ENCODE measurements around the gene RFPL2.
"Not testable (repeated sequence)": the region's sequence is repeated elsewhere in the genome, so short reads cannot be mapped to it uniquely, and the experiment has no call there.

Gene RFPL2

GRCh38 chr22:32202539-32203180 lies 2.2 kb downstream of the RFPL2 start:
- TF ChIP-seq, protein P1, sequence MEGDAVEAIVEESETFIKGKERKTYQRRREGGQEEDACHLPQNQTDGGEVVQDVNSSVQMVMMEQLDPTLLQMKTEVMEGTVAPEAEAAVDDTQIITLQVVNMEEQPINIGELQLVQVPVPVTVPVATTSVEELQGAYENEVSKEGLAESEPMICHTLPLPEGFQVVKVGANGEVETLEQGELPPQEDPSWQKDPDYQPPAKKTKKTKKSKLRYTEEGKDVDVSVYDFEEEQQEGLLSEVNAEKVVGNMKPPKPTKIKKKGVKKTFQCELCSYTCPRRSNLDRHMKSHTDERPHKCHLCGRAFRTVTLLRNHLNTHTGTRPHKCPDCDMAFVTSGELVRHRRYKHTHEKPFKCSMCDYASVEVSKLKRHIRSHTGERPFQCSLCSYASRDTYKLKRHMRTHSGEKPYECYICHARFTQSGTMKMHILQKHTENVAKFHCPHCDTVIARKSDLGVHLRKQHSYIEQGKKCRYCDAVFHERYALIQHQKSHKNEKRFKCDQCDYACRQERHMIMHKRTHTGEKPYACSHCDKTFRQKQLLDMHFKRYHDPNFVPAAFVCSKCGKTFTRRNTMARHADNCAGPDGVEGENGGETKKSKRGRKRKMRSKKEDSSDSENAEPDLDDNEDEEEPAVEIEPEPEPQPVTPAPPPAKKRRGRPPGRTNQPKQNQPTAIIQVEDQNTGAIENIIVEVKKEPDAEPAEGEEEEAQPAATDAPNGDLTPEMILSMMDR (IDR thresholded peaks at IDR 0.05; ENCODE audit: insufficient read depth, low read depth, low read length, missing control alignments), result peak; percentile 71
- DNase-seq (ENCODE audit: low read depth), result peak; percentile 57
- no peak overlapping the region for H3K4me3 ChIP-seq (ENCODE audit: low read length)

DNA sequence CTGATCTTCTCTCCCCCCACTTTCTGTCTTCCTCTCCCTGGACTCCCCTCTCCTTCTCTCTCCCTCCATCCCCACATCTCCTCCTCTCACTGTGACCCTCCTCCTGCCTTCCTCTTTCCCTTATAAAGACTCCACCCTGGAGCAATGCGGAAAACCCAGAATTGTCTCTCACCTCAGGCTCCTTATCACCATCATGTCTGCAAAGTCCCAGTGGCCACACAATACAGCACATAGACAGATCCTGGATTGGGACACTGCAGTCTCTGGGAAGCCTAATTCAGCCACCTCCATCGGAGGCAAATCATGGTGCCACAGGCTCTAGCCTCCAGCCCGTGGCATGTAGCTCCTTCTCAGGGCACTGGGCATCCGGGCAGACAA lies 2.7 kb downstream of the RFPL2 start:
- TF ChIP-seq, protein P1 (IDR thresholded peaks at IDR 0.05; ENCODE audit: insufficient read depth, low read depth, low read length, missing control alignments), result no peak
- no peak overlapping the region for H3K4me3 ChIP-seq (ENCODE audit: low read length)
- DNase-seq (ENCODE audit: low read depth), result no peak

- DNase-seq (ENCODE audit: low read depth), result no peak
- H3K4me3 ChIP-seq (ENCODE audit: low read length), result no peak overlapping the region
- TF ChIP-seq, protein P1 (IDR thresholded peaks at IDR 0.05; ENCODE audit: insufficient read depth, low read depth, low read length, missing control alignments), result no peak
These were observed 4.1 kb downstream of the RFPL2 start for GRCh38 chr22:32200752-32201151.

GRCh38 chr22:32199961-32200360 lies 4.9 kb downstream of the RFPL2 start:
- no peak overlapping the region for H3K4me3 ChIP-seq (ENCODE audit: low read length)
- TF ChIP-seq, protein P1 (IDR thresholded peaks at IDR 0.05; ENCODE audit: insufficient read depth, low read depth, low read length, missing control alignments), result no peak
- no peak for DNase-seq (ENCODE audit: low read depth)

DNA sequence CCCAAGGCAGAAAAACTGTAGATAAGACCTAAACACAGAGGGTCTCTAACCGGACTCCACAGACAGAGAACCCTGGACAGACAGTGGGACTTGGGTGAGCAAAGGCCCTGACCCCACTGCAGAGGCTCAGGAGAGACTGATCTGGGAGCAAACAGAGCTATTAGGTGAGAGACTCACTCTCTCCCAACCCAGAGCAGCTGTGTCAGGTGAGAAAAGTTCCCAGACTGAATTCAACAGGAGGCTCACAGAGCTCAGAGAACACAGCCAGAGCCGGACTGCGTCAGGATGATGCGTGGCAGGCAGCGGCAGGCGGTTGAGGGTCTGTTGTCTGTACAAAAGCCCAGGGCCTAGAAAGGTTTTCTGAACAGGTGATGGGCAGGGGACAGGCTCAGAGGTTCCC lies 5.5 kb downstream of the RFPL2 start:
- H3K4me3 ChIP-seq (ENCODE audit: low read length), result no peak overlapping the region
- TF ChIP-seq, protein P1 (IDR thresholded peaks at IDR 0.05; ENCODE audit: insufficient read depth, low read depth, low read length, missing control alignments), result no peak
- no peak for DNase-seq (ENCODE audit: low read depth)

DNA sequence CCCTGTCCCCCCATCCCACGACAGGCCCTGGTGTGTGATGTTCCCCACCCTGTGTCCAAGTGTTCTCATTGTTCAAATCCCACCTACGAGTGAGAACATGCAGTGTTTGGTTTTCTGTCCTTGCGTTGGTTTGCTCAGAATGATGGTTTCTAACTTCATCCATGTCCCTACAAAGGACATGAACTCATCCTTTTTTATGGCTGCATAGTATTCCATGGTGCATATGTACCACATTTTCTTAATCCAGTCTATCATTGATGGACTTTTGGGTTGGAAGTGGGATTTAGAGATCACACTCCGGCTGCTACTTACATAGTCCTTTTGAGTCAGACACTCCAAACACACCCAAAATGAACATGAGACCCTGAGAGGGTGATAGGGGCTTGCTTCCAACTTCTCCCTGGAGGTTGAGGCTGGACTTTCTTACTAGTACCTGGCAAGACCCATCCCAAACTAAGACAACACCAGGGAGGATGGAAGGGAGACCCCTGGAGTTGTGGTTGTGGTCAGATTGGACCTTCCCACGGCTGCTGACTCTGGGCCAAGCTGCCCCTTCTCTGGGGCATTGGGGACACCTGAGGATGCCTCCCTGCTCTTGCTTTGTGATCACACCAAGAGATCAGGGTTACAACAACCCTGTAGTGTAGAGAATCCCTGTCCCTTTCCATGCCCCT lies 7.2 kb downstream of the RFPL2 start:
- not testable (repeated sequence) for H3K4me3 ChIP-seq (ENCODE audit: low read length); DNase-seq (ENCODE audit: low read depth)

DNA sequence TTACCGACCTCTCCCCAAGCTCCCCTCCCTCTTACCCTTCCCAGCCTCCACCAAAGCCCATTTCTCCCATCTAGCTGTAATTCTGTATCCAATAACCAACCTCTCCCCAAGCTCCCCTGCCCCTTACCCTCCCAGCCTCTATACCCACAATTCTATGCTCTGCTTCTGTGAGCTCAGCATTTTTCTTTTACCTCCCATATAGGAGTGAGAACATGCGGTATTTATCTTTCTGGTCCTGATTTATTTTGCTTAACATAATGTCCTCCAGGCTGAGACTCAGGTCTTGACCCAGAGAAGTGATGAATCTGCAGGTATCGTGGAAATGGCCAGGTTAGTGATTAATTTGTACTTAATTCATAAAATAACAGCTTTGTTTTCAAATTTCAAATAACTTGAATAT lies 9.0 kb downstream of the RFPL2 start:
- not testable (repeated sequence) for DNase-seq (ENCODE audit: low read depth); H3K4me3 ChIP-seq (ENCODE audit: low read length)

DNA sequence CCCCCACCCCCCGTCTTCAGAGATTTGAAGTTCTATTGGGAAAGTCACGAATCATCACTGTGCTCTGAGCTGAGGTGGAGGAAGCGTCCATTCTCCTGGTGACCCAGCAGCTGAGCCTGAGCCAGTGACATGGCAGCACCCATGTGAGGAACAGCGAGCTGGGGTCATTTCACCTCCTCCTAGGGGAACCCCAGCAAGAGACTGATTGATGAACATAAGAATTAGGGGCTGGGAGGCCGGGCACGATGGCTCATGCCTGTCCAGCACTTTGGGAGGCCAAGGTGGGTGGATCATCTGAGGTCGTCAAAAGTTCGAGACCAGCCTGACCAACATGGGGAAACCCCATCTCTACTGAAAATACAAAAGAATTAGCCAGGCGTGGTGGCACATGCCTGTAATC lies 11.5 kb downstream of the RFPL2 start:
- DNase-seq (ENCODE audit: low read depth); H3K4me3 ChIP-seq (ENCODE audit: low read length): not testable (repeated sequence)

- H3K4me3 ChIP-seq (ENCODE audit: low read length); DNase-seq (ENCODE audit: low read depth): not testable (repeated sequence)
These were observed 13.9 kb downstream of the RFPL2 start for GRCh38 chr22:32191021-32191420.
